SH-SY5Y (cell line): Measurements from ENCODE around the gene ZNHIT1.

Experiments used
- GATA2 ChIP-seq: IDR thresholded peaks from 2 replicates; pipeline ENCODE4 v1.6.1; 2011; ENCODE audit warnings: mild to moderate bottlenecking, low read depth, low read length
- GATA3 ChIP-seq: IDR thresholded peaks from 2 replicates; pipeline ENCODE4 v1.6.1; 2011; ENCODE audit warnings: low read depth, mild to moderate bottlenecking, low read length, moderate library complexity

ZNHIT1 gene

DNA sequence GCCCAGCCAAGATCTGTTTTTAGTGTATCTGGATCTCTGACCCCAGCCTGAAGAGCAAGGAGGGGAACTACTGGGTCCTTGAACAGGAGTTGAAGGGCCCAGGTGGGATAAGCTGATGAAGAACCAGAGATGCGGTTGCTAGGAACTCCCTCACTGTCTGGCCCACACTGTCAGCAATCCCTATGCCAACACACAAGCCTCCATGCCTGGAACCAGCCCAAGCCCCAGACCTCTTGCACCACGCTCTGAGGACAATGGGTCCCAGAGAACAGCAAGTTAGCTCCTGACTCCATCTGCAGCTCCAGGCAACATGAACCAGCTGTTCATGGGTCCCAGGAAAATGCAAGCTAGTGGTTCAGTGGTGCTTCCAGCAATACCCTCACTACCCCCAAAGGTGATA is 40.3 kb upstream of the ZNHIT1 start:
- TF ChIP-seq GATA2 (no peak), GATA3 (no peak)

DNA sequence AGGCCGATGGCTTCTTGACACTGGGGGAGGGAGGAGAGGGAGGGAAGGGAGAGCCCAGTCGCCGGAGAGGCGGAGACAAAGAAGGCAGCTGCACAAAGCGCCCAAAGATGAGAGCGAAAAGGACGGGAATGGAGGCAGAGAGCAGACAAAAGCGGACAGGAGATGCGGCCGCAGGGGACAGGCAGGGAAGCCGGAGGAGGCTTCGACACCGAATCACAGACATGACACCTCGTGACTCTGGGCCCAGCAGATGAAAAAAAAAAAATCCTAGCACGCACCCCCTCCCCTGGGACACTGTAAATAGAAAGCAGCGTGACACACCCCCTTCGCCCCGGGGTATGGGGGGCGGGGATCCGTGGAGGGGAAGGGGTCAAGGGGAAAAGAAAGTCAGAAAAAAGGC is 38.8 kb upstream of the ZNHIT1 start:
- TF ChIP-seq GATA3 (no peak), GATA2 (no peak)

DNA sequence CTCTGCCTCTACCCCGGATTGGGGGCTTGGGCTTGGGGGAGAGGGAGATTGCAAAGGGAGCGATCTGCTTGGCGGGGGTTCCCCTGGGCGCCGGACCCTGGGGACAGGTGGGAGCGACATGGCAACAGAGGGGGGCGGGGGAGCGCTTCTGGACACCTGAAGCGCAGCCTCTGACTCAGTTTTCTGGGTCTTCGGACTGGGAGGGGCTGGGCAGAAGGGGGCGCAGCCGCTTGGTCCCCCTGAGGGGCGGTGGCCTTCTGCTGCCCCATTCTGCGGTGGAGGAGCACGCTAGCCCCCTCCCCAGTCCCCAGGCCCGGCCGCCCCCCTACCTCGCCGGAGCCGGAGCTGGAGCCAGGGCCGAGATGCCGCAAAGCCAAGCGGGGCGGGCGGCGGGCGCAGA is 38.3 kb upstream of the ZNHIT1 start:
- TF ChIP-seq GATA2 (no peak), GATA3 (no peak)

DNA sequence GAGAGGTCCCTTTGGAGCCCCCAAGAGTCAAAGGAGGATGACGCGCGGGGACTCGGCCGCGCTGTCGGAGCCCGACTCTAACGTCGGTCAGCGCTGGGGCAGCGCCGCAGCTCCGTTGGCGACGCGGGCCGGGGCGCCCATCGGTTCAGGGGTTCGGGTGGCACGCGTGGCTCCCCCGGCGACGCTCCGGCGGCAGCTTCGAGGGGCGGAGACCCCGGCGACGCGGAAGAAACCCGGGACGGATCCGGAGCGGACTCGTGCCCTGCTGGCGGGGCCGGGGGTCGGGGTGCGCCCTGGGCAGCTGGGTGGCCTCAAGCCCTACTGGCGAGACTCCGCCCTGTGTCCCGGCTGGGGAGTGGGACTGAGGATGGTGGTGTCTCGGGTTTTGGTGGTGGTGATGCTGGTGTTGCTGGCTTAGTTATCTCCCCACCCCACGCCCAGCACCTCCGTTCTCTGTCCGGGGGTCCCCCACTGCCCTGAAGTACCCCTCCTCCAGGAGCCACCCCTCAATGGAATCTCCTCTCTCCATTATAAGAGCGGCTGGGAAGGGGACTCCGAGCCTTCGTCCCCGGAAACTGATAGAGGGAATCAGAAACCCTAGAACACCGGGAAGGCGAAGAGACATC is 37.7 kb upstream of the ZNHIT1 start, which contains the start of gene NAT16:
Gene NAT16 (minus strand): TSS at position 164 of the 626 bp plus-strand sequence. CDS start 5,486 bp downstream, outside the sequence.
- TF ChIP-seq GATA3 (no peak), GATA2 (no peak)

DNA sequence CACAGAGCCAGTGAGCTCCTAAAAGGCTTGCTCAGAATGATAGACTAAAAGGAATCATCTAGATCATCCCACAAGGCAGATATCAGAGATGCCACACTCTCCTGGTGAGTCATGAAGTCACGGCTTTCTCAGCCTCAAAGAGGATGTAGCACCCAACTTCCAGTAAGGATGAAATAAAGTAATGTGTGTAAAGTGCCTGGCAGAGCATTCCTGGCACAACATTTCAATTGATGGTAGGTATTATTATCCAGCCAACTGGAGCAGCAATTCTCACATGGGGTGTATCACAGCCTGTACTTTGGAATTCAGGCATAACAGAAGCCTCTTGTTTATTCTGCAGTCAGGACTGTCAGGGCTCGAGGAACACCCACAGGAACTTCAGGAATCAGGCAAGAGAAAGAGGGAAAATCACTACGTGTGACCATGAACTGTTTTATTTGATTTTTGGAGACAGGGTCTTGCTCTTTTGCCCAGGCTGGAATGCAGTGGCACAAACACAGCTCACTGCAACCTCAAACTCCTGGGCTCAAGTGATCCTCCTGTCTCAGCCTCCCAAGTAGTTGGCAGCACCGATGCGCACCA is 32.6 kb upstream of the ZNHIT1 start:
- no peak for TF ChIP-seq GATA2

DNA sequence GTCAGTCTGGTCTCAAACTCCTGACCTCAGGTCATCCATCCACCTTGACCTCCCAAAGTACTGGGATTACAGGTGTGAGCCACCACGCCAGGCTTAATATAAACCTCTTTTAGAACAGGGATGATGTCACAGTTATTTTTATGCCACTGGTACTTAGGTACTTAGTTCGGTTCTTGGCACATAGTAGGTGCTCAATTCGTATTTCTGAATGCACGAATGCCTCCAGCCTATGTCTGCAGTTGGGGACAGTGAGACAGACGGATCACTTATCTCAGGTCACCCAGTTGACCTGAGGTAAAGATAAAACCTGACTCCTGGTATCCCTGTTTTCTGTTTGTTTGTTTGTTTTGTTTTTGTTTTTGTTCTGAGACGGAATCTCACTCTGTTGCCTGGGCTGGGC is 31.8 kb upstream of the ZNHIT1 start:
- no peak for TF ChIP-seq GATA2
- TF ChIP-seq GATA3: no peak

DNA sequence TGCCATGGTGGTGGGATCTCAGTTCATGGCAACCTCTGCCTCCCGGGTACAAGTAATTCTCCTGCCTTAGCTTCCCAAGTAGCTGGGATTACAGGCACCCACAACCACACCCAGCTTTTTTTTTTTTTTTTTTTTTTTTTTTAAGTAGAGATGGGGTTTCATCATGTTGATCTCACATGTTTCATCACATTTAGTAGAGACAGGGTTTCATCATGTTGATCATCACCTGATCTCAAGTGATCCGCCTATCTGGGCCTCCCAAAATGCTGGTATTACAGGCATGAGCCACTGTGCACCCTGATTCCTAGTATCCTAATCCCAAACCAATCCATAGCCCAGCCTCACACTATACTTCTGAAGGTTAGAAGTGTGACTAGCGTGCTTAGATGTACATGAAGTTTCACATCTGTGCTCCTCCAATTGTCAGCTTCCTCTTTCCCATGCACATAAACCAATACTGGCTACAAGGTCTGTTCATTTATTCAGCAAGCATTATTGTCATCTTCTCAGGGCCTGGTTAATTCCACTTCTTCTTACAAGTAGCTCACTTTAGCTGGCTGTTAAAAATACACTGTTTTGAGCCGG is 31.0 kb upstream of the ZNHIT1 start:
- TF ChIP-seq GATA3 (no peak), GATA2 (no peak)

DNA sequence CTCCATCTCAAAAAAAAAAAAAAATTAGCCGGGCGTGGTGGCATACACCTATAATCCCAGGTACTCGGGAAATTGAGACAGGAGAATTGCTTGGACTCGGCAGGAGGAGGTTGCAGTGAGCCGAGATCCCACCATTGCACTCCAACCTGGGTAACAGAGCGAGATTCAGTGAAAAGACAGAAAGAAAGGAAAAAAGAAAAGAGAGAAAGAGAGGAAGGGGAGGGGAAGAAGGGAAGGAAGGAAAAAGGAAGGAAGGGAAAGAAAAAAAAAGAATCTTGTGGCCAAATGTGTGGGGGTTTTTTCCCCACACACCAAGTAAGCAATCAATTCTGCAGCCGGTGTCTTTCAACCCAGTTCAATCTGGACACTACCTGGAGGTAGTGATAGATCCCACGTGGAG is 28.9 kb upstream of the ZNHIT1 start:
- TF ChIP-seq GATA2 (no peak), GATA3 (no peak)

DNA sequence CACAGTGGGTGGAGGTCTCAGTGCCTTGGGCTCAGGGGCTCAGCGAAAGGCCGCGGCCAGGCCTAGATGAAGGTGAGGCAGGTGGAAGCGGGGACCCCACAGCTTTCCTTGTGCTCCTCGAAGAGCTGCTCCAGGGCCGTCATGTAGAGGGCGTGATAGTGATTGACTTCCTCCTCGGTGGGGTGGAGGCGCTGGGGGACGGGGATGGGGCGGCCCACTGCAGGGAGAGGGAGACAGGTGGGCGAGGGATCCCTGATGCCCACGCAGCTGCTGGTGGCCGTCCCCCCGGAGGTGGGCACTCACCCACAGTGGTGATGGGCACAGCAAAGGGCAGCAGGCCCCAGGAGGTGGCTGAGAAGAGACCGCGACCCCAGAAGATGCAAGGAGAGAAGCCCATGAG is 22.1 kb upstream of the ZNHIT1 start:
- TF ChIP-seq GATA2: no peak

DNA sequence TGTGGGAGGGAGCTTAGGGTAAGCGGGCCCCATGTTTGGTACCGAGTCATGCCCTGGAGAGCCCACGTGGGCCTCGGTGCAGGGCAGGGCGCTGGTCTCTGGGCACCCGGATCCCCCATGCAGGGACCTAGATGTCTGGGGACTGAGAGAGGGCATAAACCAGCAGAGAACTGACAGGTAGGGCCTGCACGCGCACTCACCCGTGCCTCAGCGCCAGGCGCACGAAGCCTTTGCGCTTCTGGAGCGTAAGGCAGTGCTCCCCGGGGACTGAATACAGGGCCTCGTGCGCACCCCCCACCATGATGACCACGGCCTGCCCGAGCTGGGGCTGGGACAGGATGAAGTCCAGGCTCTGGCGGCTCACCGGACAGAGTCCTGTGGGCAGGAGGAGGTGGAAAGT is 20.0 kb upstream of the ZNHIT1 start:
- TF ChIP-seq GATA3 (no peak), GATA2 (no peak)

DNA sequence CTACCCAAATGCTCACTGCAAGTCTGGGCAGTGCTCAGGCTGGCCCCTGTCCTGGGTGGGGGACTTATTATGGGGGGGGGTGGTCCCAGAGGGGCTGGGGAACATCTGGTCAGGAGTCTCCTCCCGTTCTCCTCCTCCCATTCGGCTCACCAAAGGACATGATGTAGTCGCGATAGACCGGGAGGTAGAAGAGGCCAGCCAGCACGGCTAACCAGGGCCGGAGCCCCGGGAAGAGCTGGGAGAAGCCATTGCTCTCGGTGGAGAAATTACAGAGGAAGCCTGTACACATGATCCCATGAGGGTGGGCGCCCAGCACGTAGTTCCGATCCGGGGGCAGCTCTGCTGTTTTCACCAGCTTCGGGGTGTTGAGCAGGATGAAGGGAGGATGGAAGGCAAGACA is 19.5 kb upstream of the ZNHIT1 start:
- TF ChIP-seq GATA2 (no peak), GATA3 (no peak)

DNA sequence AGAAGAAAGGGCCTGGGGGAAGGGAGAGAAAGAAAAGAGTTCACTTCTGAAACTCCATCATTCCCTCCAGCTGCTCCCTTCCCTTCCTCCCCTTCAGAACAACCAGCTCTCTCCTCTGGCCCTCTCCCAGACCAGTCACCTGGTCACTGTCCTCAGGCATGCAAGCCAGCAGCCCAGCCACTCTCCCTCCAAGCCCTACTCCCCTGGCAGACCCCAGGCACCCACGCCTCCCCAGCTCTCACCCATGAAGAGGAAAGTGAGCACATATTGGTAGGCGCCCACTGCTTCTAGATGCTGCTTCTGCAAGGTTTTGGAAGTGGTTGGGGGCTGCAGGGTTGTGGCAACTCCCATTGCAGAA is 17.5 kb upstream of the ZNHIT1 start:
- no peak for TF ChIP-seq GATA3
- TF ChIP-seq GATA2: no peak

DNA sequence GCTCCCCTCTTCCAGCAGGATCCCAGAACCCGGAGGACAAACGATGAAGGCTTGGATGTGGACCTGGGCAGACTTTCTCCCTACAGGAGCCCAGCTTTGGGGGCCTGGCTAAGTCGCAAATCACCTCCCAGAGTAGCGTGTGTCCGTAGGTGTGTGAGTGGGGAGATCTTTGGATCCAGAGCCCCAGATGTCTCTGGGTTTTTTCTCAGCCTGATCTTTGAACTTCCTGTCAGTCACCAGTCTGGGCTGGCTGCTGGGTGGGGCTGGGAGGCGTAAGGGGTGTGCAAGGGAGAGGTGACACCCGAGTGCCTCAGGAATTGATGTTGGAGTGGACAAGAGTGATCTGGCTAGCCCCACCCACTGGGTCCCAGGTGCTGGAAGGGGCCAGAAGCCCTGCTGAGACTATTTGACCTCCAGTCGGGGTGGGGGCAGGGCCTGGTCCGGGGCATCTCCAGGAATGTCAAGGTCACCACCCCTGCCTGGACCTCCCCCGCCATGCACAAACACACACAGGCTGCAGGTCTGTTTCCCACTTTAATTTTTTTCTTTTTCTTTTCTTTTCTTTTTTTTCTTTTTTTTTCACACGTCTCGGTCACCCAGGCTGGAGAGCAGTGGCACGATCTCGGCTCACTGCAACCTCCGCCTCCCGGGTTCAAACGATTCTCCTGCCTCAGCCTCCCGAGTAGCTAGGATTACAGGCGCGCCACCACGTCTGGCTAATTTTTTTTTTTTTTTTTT is 16.9 kb upstream of the ZNHIT1 start, which contains the start of gene MOGAT3:
Gene MOGAT3 (minus strand): TSS at position 175 of the 738 bp plus-strand sequence. CDS start 182 bp downstream, outside the sequence.
- TF ChIP-seq GATA3: no peak
- no peak for TF ChIP-seq GATA2

DNA sequence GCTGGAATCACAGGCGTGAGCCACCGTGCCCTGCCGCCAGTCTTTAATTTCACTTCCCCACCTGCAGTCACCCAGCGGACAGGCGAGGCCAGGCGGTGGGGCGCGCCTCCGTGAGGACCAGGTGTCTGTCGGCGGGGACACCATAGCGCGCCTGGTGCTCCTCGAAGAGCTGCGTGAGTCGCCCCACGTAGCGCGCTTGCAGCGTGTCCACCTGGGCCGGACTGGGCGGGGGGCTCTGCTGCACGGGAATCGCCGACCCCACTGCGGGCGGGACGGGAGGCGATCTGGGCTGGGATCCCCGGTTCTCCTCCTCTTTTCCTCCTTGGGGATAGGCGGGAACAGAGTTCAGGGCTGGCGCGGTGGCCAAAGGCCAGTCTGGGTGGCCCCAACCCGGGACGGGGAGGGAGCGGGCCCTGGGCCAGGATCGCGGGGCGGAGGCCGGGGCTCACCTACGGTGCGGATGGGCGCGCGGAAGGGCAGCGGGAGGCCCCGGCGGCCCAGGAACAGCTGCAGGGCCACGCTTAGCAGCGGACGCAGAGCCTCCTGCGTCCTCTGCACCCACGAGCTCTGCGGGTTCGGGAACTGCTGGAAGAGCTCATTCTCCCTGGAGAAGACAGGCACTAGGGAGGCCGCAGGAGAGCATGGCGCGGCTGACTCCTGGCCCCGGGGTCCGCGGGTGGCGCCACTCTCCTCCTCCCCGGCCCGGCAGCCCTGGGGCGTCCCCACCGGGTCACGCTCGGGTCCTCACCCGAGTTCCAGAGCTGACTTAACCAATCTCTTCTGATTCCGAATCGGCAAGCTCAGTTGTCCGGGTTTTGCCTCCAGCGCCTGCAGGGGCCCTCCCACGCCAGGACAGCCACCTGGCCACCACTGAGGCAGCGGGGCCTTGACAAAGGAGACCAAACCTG is 16.0 kb upstream of the ZNHIT1 start:
- TF ChIP-seq GATA2: no peak
- TF ChIP-seq GATA3: no peak
